Stimulated activated CD4-positive, alpha-beta T cell treated with anti-CD3 and anti-CD28 coated beads, Interleukin-4, amount 100 ng/mL, for 48 hours (primary cell): ENCODE data around the gene NIM1K.
"Not testable (repeated sequence)": the region's sequence is repeated elsewhere in the genome, so short reads cannot be mapped to it uniquely, and the experiment has no call there.

Experiments
- DNase-seq, 2 donors: peaks; one replicate each; pipeline ENCODE4 v3.0.0-alpha.2; 2020; ENCODE audit warnings: low read depth in 2 of 2

Gene NIM1K

GRCh38 chr5:43313035-43313853 lies 121.2 kb downstream of the NIM1K start, which contains the start of gene HMGCS1:
HMGCS1 (minus strand) TSS chr5:43313412; CDS start chr5:43298965, 14,447 bp downstream.
- DNase-seq, result peak; percentile 91 to 97

- DNase-seq, result no peak
Measured at GRCh38 chr5:43313854-43314457, 121.9 kb downstream of the NIM1K start.

- DNase-seq, result no peak
Measured at GRCh38 chr5:43314724-43315123, 122.7 kb downstream of the NIM1K start.

GRCh38 chr5:43315263-43315662 lies 123.2 kb downstream of the NIM1K start:
- DNase-seq, result peak; percentile 19 to 20

GRCh38 chr5:43315682-43316081 lies 123.7 kb downstream of the NIM1K start:
- peak in 1 of 2 donors; percentile 23 for DNase-seq

- no peak for DNase-seq
Measured at GRCh38 chr5:43316421-43316820, 124.4 kb downstream of the NIM1K start.

- no peak for DNase-seq
Measured at GRCh38 chr5:43320846-43321245, 128.8 kb downstream of the NIM1K start.

GRCh38 chr5:43323488-43323887 lies 131.5 kb downstream of the NIM1K start:
- DNase-seq, result not testable (repeated sequence)

- not testable (repeated sequence) for DNase-seq
Measured at GRCh38 chr5:43325624-43326023, 133.6 kb downstream of the NIM1K start.
